Skeletal muscle satellite cell (primary cell): ENCODE measurements around the gene MAGI1.
"Not testable (repeated sequence)": the region's sequence is repeated elsewhere in the genome, so short reads cannot be mapped to it uniquely, and the experiment has no call there.

ENCODE experiments used
- H3K27me3 ChIP-seq: 2 replicates; pipeline ENCODE4 v1.7.0; 2013; ENCODE audit warnings: low read length; ENCODE audit not compliant: control insufficient read depth, insufficient read depth
- H3K36me3 ChIP-seq: 2 replicates; pipeline ENCODE4 v1.7.0; 2013; ENCODE audit warnings: mild to moderate bottlenecking, control low read depth, low read length; ENCODE audit not compliant: insufficient read depth
- H3K4me1 ChIP-seq: 2 replicates; pipeline ENCODE4 v1.7.0; 2013; ENCODE audit warnings: low read length; ENCODE audit not compliant: control insufficient read depth, insufficient read depth
- H3K4me2 ChIP-seq: 2 replicates; pipeline ENCODE4 v1.7.0; 2013; ENCODE audit warnings: mild to moderate bottlenecking, low read length
- H3K4me3 ChIP-seq: 2 replicates; pipeline ENCODE4 v1.7.0; 2013; ENCODE audit warnings: low read length
- H3K9ac ChIP-seq: 2 replicates; pipeline ENCODE4 v1.7.0; 2013; ENCODE audit warnings: mild to moderate bottlenecking, low read depth, low read length, moderate library complexity
- H3K9me3 ChIP-seq: replicated peaks from 2 replicates; pipeline ENCODE4 v1.7.0; 2013; ENCODE audit warnings: mild to moderate bottlenecking, control low read depth, low read length

The MAGI1 gene

DNA sequence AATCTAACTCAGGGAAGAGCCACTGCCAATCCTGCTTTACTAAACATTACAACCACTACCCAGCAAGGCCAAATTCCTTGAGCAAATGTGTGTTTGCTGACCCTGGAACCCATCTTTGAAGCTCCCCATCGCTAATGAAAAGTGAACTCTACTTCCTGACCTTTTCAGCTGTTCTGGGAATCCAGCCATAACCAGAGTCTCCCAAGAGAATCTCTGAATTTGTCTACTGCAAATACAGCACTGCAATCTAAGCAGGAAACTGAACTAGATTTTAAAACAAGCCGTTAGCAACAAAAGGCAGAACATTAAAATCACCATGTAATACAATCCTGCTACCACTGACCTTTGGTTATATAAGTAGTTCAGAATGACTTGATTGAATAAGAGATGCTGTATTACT lies 309.2 kb downstream of the MAGI1 start:
- Histone ChIP-seq H3K4me3 (no peak overlapping the region), H3K36me3 (no peaks in the 10 kb centered on the region), H3K4me2 (peak overlapping the region; percentile 17), H3K9me3 (no peaks in the 10 kb centered on the region), H3K4me1 (peaks cover 17% of the 10 kb centered on the region), H3K27me3 (no peaks in the 10 kb centered on the region), H3K9ac (no peak overlapping the region)

DNA sequence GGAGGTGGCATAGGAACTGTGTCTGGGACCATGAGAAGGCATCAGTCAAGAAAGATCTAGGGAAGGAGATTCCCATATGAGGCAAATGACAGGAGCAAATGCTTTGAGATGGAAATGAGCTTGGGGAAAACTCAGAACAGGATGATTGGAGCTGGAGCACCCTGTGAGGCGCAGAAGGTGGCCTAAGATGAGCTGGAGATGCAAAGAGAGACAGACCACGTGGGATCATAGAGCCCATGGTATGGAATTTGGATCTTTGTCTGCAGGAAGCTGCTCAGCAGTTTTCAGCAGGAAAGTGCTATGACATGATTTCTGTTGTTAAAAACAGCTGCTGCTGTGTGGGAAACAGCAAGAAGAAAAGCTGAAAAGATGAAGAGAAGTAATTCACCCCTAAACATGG lies 310.6 kb downstream of the MAGI1 start:
- H3K27me3 ChIP-seq: no peaks in the 10 kb centered on the region
- no peak overlapping the region for H3K4me3 ChIP-seq
- H3K9ac ChIP-seq: no peak overlapping the region
- H3K4me1 ChIP-seq: peaks cover 17% of the 10 kb centered on the region
- no peak overlapping the region for H3K4me2 ChIP-seq
- no peaks in the 10 kb centered on the region for H3K36me3 ChIP-seq
- H3K9me3 ChIP-seq: no peaks in the 10 kb centered on the region

DNA sequence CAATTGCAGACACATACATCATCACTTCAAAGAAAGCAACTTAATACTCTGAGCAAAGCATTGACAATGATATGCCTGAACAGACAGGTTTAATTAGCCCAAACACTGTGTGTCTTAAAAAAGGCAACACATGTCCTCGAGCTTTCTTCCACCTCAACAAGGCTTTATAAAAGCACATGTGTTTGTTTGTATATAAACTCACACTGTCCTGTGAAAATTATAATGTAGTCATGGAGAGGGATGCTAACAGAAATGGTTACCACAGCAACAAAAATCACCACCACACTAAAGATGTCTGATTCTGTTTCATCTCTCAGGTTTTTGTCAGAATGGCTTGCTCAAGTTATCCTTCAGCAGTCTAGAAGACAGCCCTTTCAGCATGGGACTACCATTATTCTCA lies 314.7 kb downstream of the MAGI1 start:
- Histone ChIP-seq H3K9me3 (no peaks in the 10 kb centered on the region), H3K9ac (no peak overlapping the region), H3K4me1 (no peaks in the 10 kb centered on the region), H3K4me2 (no peak overlapping the region), H3K36me3 (no peaks in the 10 kb centered on the region), H3K4me3 (no peak overlapping the region), H3K27me3 (no peaks in the 10 kb centered on the region)

DNA sequence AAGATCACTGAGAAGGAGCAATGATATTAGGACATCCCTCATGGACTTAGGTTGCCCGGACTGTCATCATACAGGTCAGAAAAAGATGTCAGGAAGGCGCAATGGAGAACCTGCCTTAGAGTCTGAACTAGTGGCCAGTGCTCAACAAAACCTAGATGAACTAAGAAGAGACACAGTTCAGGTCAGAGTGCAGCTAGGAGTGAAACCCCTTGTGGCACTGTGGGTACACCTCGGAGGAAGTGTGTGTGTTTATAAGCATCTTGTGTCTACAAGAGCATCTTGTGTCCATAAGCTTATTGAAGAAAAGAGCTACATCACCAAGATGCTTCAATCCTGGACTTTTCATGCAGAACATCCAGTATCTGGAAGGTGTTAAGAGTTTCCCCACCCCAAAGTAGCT lies 315.7 kb downstream of the MAGI1 start:
- Histone ChIP-seq H3K4me1 (no peaks in the 10 kb centered on the region), H3K4me3 (no peak overlapping the region), H3K36me3 (no peaks in the 10 kb centered on the region), H3K9me3 (no peaks in the 10 kb centered on the region), H3K27me3 (no peaks in the 10 kb centered on the region), H3K9ac (no peak overlapping the region), H3K4me2 (no peak overlapping the region)

DNA sequence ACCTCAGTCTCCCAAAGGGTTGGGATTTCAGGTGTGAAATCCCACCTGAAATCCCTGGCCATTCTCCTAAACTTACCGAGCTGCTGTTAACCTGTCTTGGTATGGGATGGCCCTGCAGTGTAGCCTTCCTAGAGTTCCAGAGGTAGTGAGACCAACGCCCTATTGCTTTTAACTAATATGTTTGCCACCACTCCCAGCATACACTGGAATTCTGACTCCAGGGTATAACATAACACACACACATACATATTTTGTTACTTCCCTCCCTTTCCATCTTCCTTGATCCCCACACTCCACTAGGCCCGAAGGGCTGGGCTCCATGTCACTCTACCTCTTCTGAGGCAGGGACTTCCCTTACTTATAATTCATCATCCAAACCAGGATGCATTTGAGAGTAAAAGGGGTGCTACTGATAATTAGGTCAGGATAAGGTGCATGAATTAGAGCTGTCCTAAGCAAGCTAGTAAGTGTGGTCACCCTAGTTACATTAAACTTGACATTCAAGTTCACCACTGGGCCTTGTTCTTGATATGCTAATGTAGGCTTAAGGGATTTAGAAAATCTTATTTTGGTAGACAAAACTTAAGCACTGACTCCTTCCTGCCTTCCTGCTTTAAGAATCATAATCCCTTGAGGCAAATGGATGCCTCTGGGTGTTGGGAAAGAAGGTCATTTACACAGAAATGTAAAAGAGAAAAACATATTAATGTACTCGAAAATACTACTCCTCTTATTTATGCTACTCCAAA lies 317.6 kb downstream of the MAGI1 start:
- Histone ChIP-seq H3K36me3 (no peaks in the 10 kb centered on the region), H3K4me3 (no peak overlapping the region), H3K4me1 (no peaks in the 10 kb centered on the region)

DNA sequence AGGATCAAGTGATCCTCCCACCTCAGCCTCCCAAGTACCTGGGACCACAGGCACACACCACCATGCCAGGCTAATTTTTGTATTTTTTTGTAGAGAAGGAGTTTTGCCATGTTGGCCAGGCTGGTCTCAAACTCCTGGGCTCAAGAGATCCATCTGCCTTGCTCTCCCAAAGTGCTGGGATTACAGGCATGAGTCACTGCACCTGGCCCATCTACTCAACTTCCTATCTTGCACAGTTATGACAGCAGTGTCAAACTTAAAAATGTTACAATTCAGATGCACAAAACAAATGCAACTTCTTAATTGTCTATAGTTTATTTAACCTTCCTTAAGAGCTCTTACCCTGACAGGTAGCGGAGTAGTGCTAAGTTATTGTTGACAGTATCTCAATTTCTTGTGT lies 319.1 kb downstream of the MAGI1 start:
- not testable (repeated sequence) for H3K4me3 ChIP-seq, H3K9me3 ChIP-seq, H3K4me2 ChIP-seq, H3K4me1 ChIP-seq, H3K27me3 ChIP-seq, H3K9ac ChIP-seq, H3K36me3 ChIP-seq

More for the DNA sequence above, 317.6 kb downstream of the MAGI1 start:
- H3K9me3 ChIP-seq: no peaks in the 10 kb centered on the region
- no peaks in the 10 kb centered on the region for H3K27me3 ChIP-seq
- no peak overlapping the region for H3K4me2 ChIP-seq
- H3K9ac ChIP-seq: no peak overlapping the region

DNA sequence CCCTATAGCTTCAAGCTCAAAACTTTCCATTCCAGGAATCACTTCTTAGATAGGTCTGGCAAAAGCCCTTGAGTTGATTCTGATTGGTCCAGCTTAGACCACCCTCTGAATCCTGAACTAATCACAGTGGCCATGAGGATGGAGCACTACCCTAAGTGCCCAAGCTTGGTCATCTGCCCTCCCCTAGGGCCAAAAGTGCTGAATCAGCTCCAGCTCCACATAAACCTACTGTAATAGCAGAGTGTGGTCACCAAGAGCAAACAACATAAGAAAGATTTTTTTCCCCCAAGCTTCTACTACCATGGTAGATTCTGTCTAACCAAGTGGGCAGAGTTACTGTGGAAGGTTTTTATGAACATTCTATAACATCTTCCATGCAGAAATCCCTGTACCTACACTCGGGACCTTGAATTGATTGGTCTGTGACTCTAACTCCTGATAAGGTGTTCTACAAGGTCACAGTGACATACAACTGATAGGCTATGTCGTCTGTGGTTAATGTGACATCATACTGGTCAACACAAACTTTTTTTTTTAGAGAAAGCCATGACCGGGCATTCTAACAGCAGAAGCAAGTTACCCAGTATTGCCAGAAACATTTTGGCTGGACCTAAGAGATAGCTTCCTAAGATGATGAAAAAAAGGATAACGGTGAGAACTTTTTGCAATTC lies 320.9 kb downstream of the MAGI1 start:
- no peaks in the 10 kb centered on the region for H3K36me3 ChIP-seq
- H3K4me2 ChIP-seq: no peak overlapping the region
- peaks cover 2% of the 10 kb centered on the region for H3K4me1 ChIP-seq
- no peaks in the 10 kb centered on the region for H3K27me3 ChIP-seq
- H3K9me3 ChIP-seq: no peaks in the 10 kb centered on the region
- H3K9ac ChIP-seq: no peak overlapping the region
- H3K4me3 ChIP-seq: no peak overlapping the region

DNA sequence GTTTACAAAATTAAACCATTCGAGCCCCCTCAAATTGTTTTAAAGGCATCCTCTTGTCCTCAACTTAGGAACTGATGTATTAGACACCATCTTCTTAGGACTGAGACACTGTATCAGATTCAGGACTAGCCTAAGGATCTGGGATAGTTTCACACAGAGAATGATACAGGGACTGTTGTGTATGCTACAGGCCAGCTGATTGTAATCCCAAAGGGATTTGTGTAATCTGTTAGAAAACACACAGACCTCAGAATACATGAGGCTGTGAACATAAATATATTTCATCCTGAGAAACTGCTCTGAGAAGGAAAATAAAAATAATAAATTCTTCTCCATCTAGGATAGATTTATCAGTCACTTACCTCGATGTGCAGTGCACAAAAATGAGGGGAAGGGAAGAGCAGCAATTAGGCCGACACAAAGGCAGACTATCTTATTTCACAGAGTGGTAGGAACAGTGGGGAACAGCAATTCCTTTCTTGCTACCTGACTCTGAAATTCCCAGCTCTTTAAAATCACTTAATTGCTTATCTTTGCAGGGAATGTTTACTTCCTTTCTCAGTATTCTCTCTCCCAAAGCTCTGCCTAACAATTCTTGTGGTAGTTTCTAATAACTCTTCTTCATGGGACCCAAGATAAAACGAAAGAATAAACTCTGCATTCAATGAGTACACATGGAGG lies 322.5 kb downstream of the MAGI1 start:
- Histone ChIP-seq H3K9me3 (no peaks in the 10 kb centered on the region), H3K27me3 (no peaks in the 10 kb centered on the region), H3K4me1 (peaks cover 3% of the 10 kb centered on the region), H3K4me2 (no peak overlapping the region), H3K36me3 (no peaks in the 10 kb centered on the region), H3K4me3 (no peak overlapping the region), H3K9ac (no peak overlapping the region)

DNA sequence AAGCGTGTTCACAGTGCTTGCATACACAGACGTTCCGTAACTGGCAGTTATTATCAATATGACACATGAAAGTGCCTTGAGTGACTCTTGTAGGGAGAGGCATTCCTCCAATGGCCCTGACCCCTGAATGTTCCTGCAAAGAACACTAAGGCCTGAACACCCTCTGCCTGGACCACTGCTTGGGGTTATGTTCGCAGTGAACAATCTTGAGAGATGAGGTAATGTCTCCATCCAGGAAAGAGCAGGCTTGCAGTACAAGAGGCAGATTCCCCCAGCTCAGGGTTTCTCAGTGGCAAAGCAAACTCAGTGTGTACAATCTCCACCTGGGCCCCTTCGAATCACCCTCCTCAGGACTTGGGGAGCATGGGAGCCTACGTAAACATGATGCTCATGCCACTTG lies 324.6 kb downstream of the MAGI1 start:
- H3K4me1 ChIP-seq: peaks cover 3% of the 10 kb centered on the region
- no peak overlapping the region for H3K4me2 ChIP-seq
- no peak overlapping the region for H3K9ac ChIP-seq
- no peaks in the 10 kb centered on the region for H3K9me3 ChIP-seq
- H3K27me3 ChIP-seq: no peaks in the 10 kb centered on the region
- H3K36me3 ChIP-seq: no peaks in the 10 kb centered on the region
- H3K4me3 ChIP-seq: no peak overlapping the region

DNA sequence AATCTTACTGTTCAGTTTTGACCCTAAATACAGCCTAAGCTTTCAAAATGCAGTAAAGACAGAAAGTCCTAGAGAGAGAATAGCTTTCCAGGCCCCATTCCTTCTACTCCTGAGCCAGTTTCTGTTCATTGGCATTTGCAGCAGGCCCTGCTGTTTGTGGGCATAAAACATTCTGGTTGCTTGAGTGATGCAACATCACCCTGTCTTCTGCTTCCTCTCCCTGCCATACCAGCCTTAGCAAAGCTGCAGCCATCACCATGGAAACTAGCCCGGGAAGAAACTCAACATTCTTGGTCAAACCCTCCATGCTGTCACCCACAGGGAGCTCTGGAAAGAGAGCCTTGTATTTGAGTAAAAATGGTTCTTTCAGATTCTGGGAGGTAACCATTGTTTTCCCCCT lies 325.7 kb downstream of the MAGI1 start:
- H3K36me3 ChIP-seq: no peaks in the 10 kb centered on the region
- H3K4me3 ChIP-seq: no peak overlapping the region
- H3K9me3 ChIP-seq: no peaks in the 10 kb centered on the region
- no peak overlapping the region for H3K4me2 ChIP-seq
- H3K27me3 ChIP-seq: no peaks in the 10 kb centered on the region
- peaks cover 3% of the 10 kb centered on the region for H3K4me1 ChIP-seq
- no peak overlapping the region for H3K9ac ChIP-seq

DNA sequence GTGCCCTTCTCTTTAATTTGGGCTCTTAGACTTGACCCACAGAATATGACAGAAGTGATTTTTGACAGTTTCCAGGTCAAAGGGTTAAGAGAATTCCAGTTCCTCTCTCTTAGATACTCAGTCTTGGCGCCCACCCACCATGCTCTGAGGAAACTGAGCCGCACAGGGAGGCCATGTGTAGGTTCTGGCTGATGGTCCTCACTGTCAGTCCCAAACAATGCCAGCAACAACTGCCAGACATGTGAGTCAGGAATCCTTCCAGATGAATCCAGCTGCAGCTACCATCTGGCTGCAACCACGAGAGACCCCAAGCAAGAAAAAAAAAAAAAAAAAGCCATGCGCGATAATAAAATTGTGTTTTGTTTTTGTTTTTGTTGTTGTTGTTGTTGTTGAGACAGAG lies 326.6 kb downstream of the MAGI1 start:
- Histone ChIP-seq H3K27me3 (no peaks in the 10 kb centered on the region), H3K9me3 (no peaks in the 10 kb centered on the region), H3K4me2 (no peak overlapping the region), H3K9ac (no peak overlapping the region), H3K4me1 (peaks cover 3% of the 10 kb centered on the region), H3K4me3 (no peak overlapping the region), H3K36me3 (no peaks in the 10 kb centered on the region)
